Erythroblast (primary cell): ENCODE results near the gene EYS.
A peak's percentile ranks its signal among the peaks of the same experiment; 100 is the strongest.
"Not testable (repeated sequence)": the region's sequence is repeated elsewhere in the genome, so short reads cannot be mapped to it uniquely, and the experiment has no call there.

ENCODE experiments used
- DNase-seq, 2 experiments: peaks; one replicate each; lab custom pipeline; 2025; lab: John Stamatoyannopoulos, UW
- GATA1 ChIP-seq: IDR thresholded peaks from 2 replicates; pipeline ENCODE4 v1.6.1; 2011; ENCODE audit warnings: low read depth, mild to moderate bottlenecking, control low read depth, low read length, moderate library complexity
- POLR2A ChIP-seq: IDR thresholded peaks from 2 replicates; pipeline ENCODE4 v1.6.1; 2011; ENCODE audit warnings: mild to moderate bottlenecking, low read length

Gene EYS

GRCh38 chr6:63998991-63999390, 1708.0 kb downstream of the EYS start:
- TF ChIP-seq POLR2A, result no peak
- TF ChIP-seq GATA1, result no peak
- no peak for DNase-seq

- TF ChIP-seq POLR2A (no peak), GATA1 (no peak)
- no peak for DNase-seq
Observed at GRCh38 chr6:63997734-63998133, 1709.3 kb downstream of the EYS start.

- DNase-seq, result no peak
- no peak for TF ChIP-seq GATA1
- no peak for TF ChIP-seq POLR2A
Observed at GRCh38 chr6:63997221-63997620, 1709.8 kb downstream of the EYS start.

GRCh38 chr6:63985223-63985622, 1721.8 kb downstream of the EYS start:
- TF ChIP-seq GATA1 (no peak), POLR2A (no peak)
- DNase-seq, result no peak

GRCh38 chr6:63975699-63976098, 1731.3 kb downstream of the EYS start:
- no peak for TF ChIP-seq POLR2A
- TF ChIP-seq GATA1, result no peak
- DNase-seq, result no peak

GRCh38 chr6:63968650-63969049, 1738.4 kb downstream of the EYS start:
- no peak for DNase-seq
- no peak for TF ChIP-seq GATA1

- TF ChIP-seq GATA1 (no peak), POLR2A (no peak)
- no peak for DNase-seq
Observed at GRCh38 chr6:63964366-63964765, 1742.7 kb downstream of the EYS start.

GRCh38 chr6:63963769-63964315, 1743.2 kb downstream of the EYS start:
- TF ChIP-seq GATA1, result no peak

GRCh38 chr6:63953336-63954021, 1753.5 kb downstream of the EYS start:
- DNase-seq, result not testable (repeated sequence)

More at GRCh38 chr6:63963769-63964315, 1743.2 kb downstream of the EYS start:
- no peak for DNase-seq

GRCh38 chr6:63947792-63948529, 1759.1 kb downstream of the EYS start:
- no peak for TF ChIP-seq POLR2A
- no peak for TF ChIP-seq GATA1
- DNase-seq, result no peak

- TF ChIP-seq POLR2A, result no peak
- DNase-seq, result no peak
Observed at GRCh38 chr6:63945987-63946386, 1761.0 kb downstream of the EYS start.

- TF ChIP-seq GATA1, result no peak
- no peak for TF ChIP-seq POLR2A
- DNase-seq, result no peak
Observed at GRCh38 chr6:63943826-63944225, 1763.2 kb downstream of the EYS start.

- no peak for TF ChIP-seq POLR2A
- TF ChIP-seq GATA1, result no peak
- DNase-seq, result no peak
Observed at GRCh38 chr6:63941747-63942470, 1765.1 kb downstream of the EYS start.

- no peak for TF ChIP-seq POLR2A
- no peak for TF ChIP-seq GATA1
- peak in 1 of 2 experiments; percentile 29 for DNase-seq
Observed at GRCh38 chr6:63940056-63940455, 1767.0 kb downstream of the EYS start.
